HTERT RPE-1 (cell line): ENCODE results near the gene PITPNB.

ENCODE experiments used
- in situ Hi-C: fragments of 300-500 bp; cut with MboI; formaldehyde crosslinking; loops from 4 replicates; pipeline ENCODE4 v1.14.3; 2020; ENCODE audit warnings: low sequenced_read_pairs

The PITPNB gene

DNA sequence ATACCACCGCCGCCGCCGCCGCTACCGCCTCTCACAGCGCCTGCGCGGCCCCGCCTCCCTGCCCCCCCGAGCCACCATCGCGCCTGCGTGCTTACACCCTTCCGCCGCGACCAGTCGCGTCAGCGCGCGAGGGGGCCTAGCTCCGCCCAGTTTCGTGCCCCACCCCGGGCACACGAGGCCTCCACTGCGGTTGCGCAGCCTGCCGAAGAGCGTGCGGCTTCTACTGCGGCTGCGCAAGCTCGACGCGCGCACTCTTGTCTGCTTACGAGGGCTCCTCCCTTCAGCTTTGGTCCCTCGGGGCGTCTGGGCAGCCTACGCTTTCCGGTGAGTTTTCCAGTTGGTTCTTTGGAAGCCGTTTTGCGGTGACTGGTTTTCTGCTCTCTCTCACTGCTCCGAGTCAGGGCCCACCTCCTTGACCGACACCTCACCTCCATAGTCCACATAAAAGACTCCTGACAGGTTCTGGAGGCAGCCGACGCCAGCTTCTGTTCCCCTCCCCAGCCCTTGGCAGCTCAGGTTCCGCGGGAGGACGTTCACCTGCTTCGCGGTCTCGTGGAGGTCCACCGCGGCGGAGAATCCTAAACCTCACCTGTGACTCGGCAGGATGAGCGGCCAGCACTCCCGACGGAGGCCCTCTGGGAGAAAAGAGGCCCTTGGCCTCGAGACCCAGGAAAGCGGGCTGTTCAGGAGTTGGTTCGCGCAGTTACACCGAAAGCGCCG lies at the start of gene PITPNB:
Gene PITPNB, minus strand, starts transcription at position 35 of the 720 bp plus-strand sequence. CDS start 65 bp downstream, outside the sequence.
- in situ Hi-C loops: no loop called here

DNA sequence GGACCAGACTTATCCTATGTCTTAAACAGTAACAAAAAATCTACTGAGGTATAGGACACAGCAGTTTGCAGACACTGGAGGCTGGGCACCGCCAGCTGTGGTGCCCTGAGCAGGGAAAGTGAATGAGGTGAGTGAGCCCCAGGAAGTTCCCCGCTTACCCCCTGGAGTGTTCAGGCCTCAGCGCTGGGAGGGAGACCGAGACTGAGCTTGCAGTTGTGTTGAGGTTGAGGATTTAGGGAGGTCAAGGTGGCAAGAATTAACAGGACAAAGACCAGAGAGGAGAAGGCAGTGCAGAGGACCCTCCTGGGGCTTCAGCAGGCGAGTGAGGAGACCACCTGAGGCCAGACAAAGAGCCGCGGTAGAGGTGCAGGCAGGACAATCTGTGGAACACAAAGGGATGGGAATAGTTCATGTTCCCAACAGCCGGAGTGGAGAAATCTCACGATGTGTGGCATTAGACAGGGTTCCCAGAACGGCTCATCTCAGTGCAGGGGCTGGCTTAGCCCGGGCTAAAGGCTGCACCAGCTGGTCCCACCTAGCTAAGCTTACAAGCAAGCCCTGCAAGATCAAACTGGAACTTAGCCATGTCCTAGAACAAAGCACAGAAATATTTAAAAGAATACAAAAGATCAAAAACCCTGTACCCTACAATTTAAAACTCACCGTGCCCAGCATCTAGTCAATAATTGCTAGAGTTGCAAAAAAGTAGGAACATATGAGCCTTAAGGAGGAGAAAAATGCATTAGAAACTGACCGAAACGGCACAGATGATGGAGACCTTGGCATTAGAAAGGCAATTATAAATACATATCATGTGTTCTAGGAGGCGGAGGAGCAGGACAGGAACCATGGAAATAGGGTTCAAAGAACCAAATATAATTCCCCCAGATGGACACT lies 47.4 kb upstream of the PITPNB start:
- in situ Hi-C loops: no loop called here

DNA sequence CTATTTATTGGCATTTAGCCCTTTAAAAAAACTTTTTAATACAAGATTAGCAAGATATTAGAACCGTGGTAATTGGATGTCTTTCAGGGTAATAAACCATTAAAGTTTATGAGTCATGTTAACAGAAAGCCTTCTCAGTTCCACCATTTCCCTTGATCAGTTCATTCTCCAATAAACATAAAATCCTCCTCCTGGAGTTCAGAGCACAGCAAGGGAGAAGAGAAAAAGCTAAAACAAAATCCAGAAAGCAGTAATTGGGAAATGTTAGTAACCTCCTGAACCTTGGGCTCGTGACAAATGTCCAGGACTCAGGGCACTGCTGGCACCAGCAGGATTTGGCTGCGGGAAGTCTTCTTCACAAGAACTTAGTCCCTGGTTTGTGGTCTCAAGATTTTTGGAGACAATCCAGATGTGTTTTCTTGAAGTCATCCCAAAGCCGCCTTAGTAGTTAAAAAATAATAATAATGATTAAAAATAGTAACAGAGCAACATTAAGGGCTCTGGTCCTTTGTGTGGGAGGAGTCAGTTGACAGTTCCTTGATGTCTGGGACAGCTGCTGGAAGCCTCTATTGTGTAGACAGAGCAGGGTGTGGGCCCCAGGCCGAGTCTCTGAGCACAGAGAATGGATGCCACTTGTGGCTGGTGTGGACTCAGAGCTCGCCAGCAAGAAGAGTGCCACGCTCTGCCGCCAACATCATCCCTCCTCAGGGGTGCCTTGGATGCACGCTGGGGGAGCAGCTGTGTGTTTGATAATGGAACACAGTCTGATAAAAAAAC lies 43.4 kb upstream of the PITPNB start:
- in situ Hi-C loops: no loop called here

DNA sequence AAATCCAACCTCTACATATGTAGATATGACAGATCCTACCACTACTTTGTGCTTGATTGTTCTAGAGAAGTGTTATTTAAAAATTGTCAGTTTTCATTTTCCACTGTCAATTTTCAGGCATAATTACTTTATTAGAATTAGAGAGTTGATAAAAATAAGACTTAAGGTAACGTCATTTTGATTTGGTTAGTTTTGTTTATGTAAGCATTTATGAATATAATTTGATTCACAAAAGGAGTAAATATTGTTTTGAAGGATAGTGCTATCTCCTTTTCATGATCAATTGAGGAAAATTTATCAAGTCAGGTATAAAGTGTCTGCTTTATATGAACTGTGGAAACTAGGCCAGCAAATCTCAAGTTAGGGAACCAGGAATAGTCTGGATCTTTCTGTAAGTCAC lies 42.6 kb upstream of the PITPNB start:
- in situ Hi-C loops: no loop called here

DNA sequence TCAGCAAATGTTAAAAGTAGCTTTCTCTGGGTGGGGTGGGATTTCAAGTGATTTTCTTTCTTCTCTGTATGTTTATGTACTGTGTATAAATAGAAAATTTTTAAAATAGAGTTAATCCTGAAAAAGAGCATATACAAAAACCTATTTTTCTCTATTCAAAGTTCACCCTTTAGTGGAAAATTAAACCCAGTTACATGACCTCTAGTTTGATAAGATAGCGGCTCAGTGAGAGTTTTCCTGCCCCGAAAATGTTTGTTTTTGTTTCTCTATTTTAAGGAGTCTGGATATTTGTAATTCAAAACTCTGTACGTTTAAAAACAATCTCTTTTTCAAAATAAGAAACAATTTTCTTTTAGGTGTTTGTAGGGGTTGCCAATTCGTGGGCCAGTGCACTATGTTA lies 42.1 kb upstream of the PITPNB start:
- in situ Hi-C loops: no loop called here

DNA sequence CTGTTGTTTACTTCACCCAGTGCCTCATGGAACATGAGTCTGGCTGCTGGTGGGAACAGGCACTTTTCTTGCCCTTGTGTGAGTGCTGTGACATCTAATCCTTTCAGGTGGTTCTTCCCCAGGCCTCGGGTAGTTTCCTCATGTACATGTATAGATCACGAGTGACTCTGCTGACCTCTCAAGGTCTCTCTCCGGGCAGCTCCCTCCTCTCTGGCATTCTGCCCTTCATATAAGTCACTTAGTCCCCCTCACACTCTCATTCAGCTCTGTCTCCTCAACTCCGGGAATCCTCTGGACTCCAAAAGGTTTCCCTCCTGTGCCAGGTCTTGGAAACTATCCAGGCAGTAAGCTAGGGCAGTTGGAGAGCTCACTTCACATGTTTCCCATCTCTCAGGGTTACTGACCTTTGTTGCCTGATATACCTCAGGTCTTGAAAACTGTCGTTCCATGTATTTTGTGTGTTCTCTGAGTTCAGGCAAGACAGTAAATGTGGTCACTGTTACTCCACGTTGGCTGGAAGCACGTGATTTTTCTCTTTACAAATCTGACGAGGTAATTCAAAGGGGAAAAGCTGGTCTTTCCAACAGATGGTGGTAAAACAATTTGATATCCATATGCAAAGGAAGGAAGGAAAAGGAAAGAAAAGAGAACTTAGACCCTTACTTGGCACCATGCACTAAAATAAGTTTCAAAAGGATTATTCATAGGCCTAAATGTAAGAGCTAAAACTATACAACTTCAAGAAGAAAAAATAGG lies 40.5 kb upstream of the PITPNB start:
- in situ Hi-C loops: no loop called here

DNA sequence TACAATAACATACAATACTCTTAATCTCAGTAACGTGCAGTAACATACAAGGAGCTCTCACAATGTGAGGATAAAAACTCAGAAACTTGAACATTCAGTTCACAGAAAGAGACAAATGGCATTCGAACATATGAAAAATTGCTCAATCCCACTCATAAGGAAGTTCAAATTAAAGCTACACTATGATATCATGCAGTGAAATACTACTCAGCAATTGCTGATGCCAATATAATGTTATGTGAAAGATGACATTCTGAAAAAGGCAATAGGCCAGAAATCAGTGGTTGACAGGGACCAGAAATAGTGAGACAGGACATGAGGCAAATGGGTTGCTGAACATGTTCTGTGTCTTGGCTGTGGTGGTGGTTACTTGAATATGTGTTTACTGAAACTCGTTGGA lies 33.7 kb upstream of the PITPNB start:
- in situ Hi-C loops: no loop called here

DNA sequence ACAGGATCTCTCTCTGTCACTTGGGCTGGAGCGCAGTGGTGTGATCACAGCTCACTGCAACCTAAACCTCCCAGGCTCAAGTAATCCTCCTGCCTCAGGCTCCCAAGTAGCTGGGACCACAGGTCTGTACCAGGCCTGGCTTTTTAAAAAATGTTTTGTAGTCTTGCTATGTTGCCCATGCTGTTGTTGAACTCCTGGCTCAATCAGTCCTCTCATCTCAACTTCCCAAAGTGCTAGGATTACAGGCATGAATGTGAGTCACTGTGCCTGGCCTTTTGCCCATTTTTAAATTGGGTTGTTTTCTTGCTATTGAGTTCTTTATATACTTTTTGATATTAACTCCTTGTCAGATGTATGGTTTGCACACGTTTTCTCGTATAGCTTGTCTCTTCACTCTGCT lies 33.0 kb upstream of the PITPNB start:
- in situ Hi-C loops: no loop called here

DNA sequence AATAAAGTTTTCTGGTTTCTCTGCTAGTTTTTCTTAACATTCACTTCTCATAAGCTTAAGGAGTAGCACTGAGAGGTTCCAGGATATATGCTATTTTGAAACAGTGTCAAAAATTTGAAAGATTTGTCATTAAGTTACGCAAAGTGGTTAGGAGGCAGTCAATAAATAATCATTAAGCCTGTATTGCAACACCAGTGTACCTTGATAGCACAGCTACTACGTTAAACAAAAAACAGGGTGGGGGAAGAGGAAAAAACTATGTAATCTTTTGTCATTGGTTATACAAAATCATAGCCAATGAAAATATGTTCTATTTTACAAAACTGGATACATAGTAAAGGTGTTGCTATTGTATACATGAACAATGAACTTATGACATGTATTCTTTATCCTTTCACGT lies 30.4 kb upstream of the PITPNB start:
- in situ Hi-C loops: no loop called here

DNA sequence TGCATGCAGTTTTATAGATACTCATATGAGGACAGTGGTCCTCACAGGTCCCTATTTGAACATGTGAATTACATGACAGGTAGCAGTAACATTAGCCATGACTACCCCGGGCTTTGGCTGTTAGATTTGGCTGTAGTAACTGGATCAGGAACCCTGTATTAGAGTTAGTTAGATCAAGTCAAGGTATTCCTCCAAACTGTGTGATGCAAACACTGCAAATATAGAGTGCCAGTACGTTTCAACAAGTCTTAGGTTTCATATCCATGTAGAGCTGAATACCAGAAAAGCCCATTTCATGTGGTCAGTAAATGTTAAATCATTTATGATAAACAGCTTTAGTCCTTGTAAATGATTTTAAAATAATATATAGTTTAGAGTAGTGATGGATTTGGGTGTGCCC lies 29.5 kb upstream of the PITPNB start:
- in situ Hi-C loops: no loop called here

DNA sequence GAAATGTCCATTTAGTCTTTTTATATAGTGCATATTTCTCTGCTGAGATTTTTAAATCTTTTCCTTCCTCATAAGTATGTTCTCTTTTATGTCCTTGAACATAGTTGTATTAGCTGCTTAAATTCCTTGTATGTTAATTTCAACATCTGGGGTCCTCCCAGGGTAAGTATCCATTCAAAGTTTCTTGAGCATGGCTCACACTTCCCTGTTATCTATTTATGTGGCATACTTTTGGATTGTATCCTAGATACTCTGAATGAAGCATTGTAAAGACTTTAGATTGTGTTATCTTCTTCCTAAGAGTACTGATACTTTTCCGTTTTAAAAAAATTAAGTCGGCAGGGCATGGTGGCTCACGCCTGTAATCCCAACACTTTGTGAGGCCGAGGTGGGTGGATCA lies 28.4 kb upstream of the PITPNB start:
- in situ Hi-C loops: no loop called here

DNA sequence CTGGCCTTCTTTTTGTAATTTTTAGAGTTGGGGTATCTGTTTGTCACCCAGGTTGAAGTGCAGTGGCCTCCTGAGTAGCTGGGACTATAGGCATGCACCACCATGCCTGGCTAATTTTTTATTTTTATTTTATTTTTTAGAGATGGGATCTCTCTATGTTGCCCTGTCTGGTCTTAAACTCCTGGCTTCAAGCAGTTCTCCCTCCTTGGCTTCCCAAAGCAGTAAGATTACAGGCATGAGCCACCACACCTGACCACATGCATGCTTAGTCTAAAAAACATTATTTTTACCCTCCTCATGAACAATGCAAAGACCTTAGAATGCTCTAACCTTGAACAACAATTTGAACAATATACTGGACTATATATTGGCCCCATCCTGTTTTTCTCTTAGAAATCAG lies 22.1 kb upstream of the PITPNB start:
- in situ Hi-C loops: no loop called here

DNA sequence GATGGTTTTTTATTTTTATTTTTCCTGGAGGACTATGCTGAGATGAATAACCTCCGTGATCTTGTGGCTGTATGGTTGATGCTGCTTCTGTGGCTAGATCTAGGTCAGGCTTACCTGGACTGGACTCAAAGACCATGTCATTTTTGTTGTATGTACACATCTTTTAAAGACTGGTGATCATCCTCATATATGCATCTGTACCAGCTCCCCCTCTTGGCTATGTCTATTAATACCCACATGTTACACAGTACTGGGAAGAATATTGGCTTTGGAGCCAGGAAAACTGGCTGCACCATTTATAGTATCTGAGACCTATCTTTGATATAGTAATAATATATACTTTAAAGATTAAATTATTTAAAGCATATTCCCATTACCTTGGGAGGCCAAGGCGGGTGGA lies 18.4 kb upstream of the PITPNB start:
- in situ Hi-C loops: no loop called here

DNA sequence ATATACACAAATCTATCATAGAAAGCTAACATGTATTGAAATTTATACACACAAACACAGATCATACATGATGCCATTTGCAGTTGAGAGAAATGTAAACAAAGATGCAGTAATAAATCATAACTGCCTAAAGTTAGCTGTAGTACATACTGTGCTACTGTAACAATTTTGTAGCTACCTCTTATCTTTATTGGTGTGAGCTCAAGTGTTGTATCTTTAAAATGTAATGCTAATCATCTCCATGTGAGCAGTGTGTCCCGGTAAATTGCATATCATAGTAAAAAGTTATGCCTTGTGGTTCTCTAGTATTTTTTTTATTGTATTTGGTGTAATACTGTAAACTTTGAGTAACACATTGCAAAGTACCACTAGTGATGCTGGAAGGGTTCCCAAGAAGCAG lies 16.8 kb upstream of the PITPNB start:
- in situ Hi-C loops: no loop called here

DNA sequence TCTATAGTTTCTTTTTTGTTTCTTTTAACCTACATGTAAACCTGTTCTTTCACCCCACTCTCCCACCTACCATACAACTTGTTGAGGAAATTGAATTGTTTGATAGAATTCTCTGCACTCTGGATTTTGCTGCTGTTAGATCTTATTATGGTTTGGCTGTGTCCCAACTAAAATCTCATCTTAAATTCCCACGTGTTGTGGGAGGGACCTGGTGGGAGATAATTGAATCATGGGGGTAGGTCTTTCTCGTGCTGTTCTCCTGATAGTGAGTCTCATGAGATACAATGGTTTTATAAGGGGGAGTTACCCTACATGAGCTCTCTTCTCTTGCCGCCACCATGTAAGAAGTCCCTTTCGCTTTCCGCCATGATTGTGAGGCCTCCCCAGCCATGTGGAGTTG lies 15.0 kb upstream of the PITPNB start:
- in situ Hi-C loops: no loop called here

DNA sequence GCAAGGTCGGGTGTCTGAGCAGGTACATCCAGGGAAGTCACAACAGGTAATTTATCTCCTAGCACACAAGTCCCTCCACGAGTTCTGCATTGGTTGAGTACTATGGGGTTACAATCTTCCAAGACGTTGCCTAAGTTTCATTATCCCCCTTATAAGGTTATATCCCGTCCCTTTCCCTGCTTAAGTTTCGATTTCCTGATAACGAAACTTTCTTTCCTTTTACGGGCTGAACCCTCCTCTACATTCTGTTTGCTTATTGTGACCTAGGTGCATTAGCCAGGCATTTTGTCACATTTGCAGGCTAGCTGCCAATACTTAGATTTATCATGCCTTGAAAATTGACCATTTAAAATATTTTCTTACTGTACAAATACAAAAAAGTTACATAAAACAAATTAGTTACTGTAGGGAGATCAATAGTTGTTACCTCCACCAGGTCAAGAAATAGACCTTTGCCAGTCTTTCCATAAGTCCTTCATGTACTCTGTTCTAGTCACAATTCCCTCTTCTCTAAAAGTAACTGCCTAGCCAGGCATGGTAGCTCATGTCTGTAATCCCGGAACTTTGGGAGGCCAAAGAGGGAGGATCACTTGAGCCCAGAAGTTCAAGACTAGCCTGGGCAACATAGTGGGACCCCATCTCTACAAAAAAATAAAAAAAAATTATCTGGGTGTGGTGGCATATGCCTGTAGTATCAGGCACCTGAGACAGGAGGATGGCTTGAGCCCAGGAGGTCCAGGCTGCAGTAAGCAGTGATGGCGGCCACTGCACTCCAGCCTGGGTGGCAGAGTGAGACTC lies 14.3 kb upstream of the PITPNB start:
- in situ Hi-C loops: no loop called here

DNA sequence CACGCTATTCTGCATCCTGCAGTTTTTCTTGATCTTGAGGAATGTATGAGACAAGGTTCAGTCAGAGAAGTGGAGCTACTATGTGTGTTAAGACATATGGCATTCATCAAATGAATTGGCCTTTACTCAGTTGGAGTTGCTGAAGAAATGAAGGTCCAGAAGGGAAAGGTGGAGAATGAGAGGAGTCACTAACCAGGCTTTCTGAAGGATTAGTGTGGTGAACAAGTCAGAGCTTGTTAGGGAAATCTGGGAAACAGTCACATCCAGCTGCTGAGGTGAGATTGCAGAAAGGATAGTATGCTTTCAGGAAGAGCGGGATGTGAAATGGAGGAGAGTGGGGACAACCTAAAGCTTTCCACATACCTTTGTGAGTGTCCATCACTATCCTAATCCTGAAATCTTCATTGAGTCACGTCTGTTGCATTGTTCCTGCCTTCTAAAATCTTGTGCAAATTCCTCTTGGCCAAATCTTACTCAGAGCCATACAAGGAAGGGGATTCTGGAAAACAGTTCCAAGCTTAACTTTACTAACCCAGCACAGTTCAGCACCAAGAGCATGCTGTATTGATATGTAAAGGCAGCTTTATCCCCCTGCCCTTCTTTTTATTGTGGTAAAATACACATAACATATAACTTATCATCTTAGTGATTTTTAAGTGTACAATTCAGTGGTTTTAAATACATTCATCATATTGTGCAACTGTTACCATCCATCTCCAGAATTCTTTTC lies 11.4 kb upstream of the PITPNB start:
- in situ Hi-C loops: no loop called here

DNA sequence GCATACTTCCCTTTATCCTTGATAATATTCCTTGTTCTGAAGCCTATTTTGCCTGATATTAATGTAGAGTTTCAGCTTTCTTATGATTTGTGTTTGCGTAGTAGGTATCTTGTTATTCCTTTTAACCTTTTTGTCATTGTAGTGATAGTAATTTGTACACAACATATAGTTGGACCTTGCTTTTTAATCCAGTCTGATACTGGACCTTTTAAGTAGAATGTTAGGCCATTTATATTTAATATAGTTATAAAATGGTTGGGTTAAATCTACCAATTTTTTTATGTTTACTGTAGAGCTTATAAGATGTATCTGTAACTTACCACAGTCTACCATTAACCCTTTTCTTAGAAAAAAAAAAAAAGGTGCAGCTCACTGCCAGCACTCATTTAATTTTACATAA lies 8.6 kb upstream of the PITPNB start:
- in situ Hi-C loops: no loop called here

DNA sequence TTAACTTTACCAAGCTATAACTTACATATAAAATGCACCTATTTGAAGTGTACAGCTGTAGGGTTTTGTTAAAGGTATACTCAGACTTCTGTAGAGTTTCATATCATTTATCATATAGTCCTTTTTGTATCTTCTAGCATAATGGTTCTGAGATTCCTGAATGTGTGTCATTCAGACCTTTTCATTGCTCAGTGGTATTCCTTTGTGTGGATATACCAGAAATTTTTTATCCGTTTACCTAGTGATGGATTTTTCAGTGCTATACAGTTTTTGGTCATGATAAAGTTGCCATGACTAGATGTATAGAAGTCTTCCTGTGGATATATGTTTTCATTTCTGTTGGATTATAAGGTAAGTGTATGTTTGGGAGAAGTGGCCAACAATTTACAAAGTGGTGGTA lies 6.3 kb upstream of the PITPNB start:
- in situ Hi-C loops: no loop called here
